ENCODE data around the gene SORD.
"Not testable (repeated sequence)": the region's sequence is repeated elsewhere in the genome, so short reads cannot be mapped to it uniquely, and the experiment has no call there.

Gene SORD

GRCh38 chr15:45030743-45031142 is 7.7 kb downstream of the SORD start:
- Histone ChIP-seq H3K4me3 (ENCODE audit: severe bottlenecking) (no peak overlapping the region), H3K27me3 (ENCODE audit: insufficient read depth, poor library complexity, severe bottlenecking) (no peaks in the 10 kb centered on the region), H3K27ac (ENCODE audit: poor library complexity, severe bottlenecking) (no peak overlapping the region), H3K4me1 (ENCODE audit: insufficient read depth, poor library complexity, severe bottlenecking) (no peaks in the 10 kb centered on the region), H3K9me3 (ENCODE audit: severe bottlenecking) (no peaks in the 10 kb centered on the region), H3K36me3 (ENCODE audit: low read depth) (peaks cover 6% of the 10 kb centered on the region; the same call in 1 of the 2 replicates)
- ATAC-seq (ENCODE audit: low read depth): no peak
- no peak for DNase-seq (ENCODE audit: low spot score)
- no peak for TF ChIP-seq CTCF (IDR thresholded peaks at IDR 0.05; ENCODE audit: poor library complexity, severe bottlenecking)

GRCh38 chr15:45031522-45032028 is 8.6 kb downstream of the SORD start:
- not testable (repeated sequence) for H3K4me3 ChIP-seq (ENCODE audit: severe bottlenecking); H3K27me3 ChIP-seq (ENCODE audit: insufficient read depth, poor library complexity, severe bottlenecking); DNase-seq (ENCODE audit: low spot score); H3K9me3 ChIP-seq (ENCODE audit: severe bottlenecking); ATAC-seq (ENCODE audit: low read depth); H3K27ac ChIP-seq (ENCODE audit: poor library complexity, severe bottlenecking); H3K4me1 ChIP-seq (ENCODE audit: insufficient read depth, poor library complexity, severe bottlenecking)
- H3K36me3 ChIP-seq (ENCODE audit: low read depth): peaks cover 12% of the 10 kb centered on the region

GRCh38 chr15:45032501-45032900 is 9.5 kb downstream of the SORD start:
- not testable (repeated sequence) for H3K9me3 ChIP-seq (ENCODE audit: severe bottlenecking); H3K4me1 ChIP-seq (ENCODE audit: insufficient read depth, poor library complexity, severe bottlenecking); ATAC-seq (ENCODE audit: low read depth); H3K27me3 ChIP-seq (ENCODE audit: insufficient read depth, poor library complexity, severe bottlenecking); DNase-seq (ENCODE audit: low spot score); H3K27ac ChIP-seq (ENCODE audit: poor library complexity, severe bottlenecking); H3K4me3 ChIP-seq (ENCODE audit: severe bottlenecking)
- peaks cover 12% of the 10 kb centered on the region for H3K36me3 ChIP-seq (ENCODE audit: low read depth)

GRCh38 chr15:45034087-45034486 is 11.1 kb downstream of the SORD start:
- ATAC-seq (ENCODE audit: low read depth); H3K4me1 ChIP-seq (ENCODE audit: insufficient read depth, poor library complexity, severe bottlenecking): not testable (repeated sequence)

GRCh38 chr15:45034600-45035375 is 11.8 kb downstream of the SORD start:
- not testable (repeated sequence) for H3K4me1 ChIP-seq (ENCODE audit: insufficient read depth, poor library complexity, severe bottlenecking); ATAC-seq (ENCODE audit: low read depth); H3K27me3 ChIP-seq (ENCODE audit: insufficient read depth, poor library complexity, severe bottlenecking); DNase-seq (ENCODE audit: low spot score); H3K27ac ChIP-seq (ENCODE audit: poor library complexity, severe bottlenecking); H3K9me3 ChIP-seq (ENCODE audit: severe bottlenecking); H3K36me3 ChIP-seq (ENCODE audit: low read depth); H3K4me3 ChIP-seq (ENCODE audit: severe bottlenecking)

More at GRCh38 chr15:45034087-45034486, 11.1 kb downstream of the SORD start:
- H3K4me3 ChIP-seq (ENCODE audit: severe bottlenecking); H3K27me3 ChIP-seq (ENCODE audit: insufficient read depth, poor library complexity, severe bottlenecking); H3K36me3 ChIP-seq (ENCODE audit: low read depth); H3K27ac ChIP-seq (ENCODE audit: poor library complexity, severe bottlenecking); H3K9me3 ChIP-seq (ENCODE audit: severe bottlenecking); DNase-seq (ENCODE audit: low spot score): not testable (repeated sequence)

- H3K9me3 ChIP-seq (ENCODE audit: severe bottlenecking); DNase-seq (ENCODE audit: low spot score); H3K27ac ChIP-seq (ENCODE audit: poor library complexity, severe bottlenecking); H3K4me1 ChIP-seq (ENCODE audit: insufficient read depth, poor library complexity, severe bottlenecking); H3K4me3 ChIP-seq (ENCODE audit: severe bottlenecking); H3K27me3 ChIP-seq (ENCODE audit: insufficient read depth, poor library complexity, severe bottlenecking); H3K36me3 ChIP-seq (ENCODE audit: low read depth): not testable (repeated sequence)
- peak; percentile 96 for TF ChIP-seq CTCF (IDR thresholded peaks at IDR 0.05; ENCODE audit: poor library complexity, severe bottlenecking)
- peak; percentile 95 for ATAC-seq (ENCODE audit: low read depth)
Measured at GRCh38 chr15:45036812-45037781, 14.1 kb downstream of the SORD start.

Data from RWPE2 (cell line).